H1 (cell line): ENCODE measurements around the gene SLC25A24. TPM values are rescaled to one million over a fixed set of nuclear protein-coding genes. Genes with fewer than 3 reads are reported as not detected.

Experiments
- CTCF ChIA-PET: fragments of 300-600 bp; sonication (Branson Sonifier 250); formaldehyde crosslinking; loops from one replicate; lab custom pipeline; 2021; ENCODE audit not compliant: partially characterized antibody; lab: Charles Lee
- POLR2A ChIA-PET: fragments of 300-600 bp; sonication (Branson Sonifier 250); formaldehyde crosslinking; loops from one replicate; lab custom pipeline; 2021; ENCODE audit warnings: inconsistent platforms; ENCODE audit not compliant: partially characterized antibody; lab: Charles Lee
- DNase-seq, 2 experiments: peaks; one replicate each; pipeline versions ENCODE4 v3.0.0 to v3.0.0-alpha.2; 2010 to 2022; ENCODE audit warnings: low spot score in 2 of 2, low read depth in 1 of 2, mixed read lengths in 1 of 2
- FAIRE-seq: peaks from 2 replicates; lab custom pipeline; 2011; peaks lifted over from hg19 to GRCh38; lab: Jason Lieb, UNC
- H2AFZ ChIP-seq: 2 replicates; pipeline ENCODE4 v1.8.1; 2012; ENCODE audit warnings: low read length, inconsistent platforms
- H2AK5ac ChIP-seq: 2 replicates; pipeline ENCODE4 v1.6.1; 2013; ENCODE audit warnings: low read depth, low read length
- H2BK120ac ChIP-seq: replicated peaks from 2 replicates; pipeline ENCODE3; 2013; ENCODE audit warnings: low read depth, low read length, inconsistent platforms
- H2BK12ac ChIP-seq: 2 replicates; pipeline ENCODE4 v1.6.1; 2013; ENCODE audit warnings: low read depth, low read length
- H2BK15ac ChIP-seq: 2 replicates; pipeline ENCODE4 v1.6.1; 2013; ENCODE audit warnings: low read length
- H2BK20ac ChIP-seq: 2 replicates; pipeline ENCODE4 v1.6.1; 2013; ENCODE audit warnings: low read length
- H2BK5ac ChIP-seq: 2 replicates; pipeline ENCODE4 v1.6.1; 2013; ENCODE audit warnings: low read depth, low read length
- H3K14ac ChIP-seq: 2 replicates; pipeline ENCODE4 v1.6.1; 2013; ENCODE audit warnings: inconsistent platforms; ENCODE audit not compliant: insufficient read length
- H3K18ac ChIP-seq: 2 replicates; pipeline ENCODE4 v1.6.1; 2013; ENCODE audit warnings: low read length; ENCODE audit errors: extremely low read depth
- H3K23ac ChIP-seq: 2 replicates; pipeline ENCODE4 v1.6.1; 2013; ENCODE audit warnings: inconsistent platforms; ENCODE audit not compliant: insufficient read length
- H3K23me2 ChIP-seq: 2 replicates; pipeline ENCODE4 v1.6.1; 2013; ENCODE audit warnings: low read depth, low read length
- H3K27ac ChIP-seq: 2 replicates; pipeline ENCODE4 v1.6.1; 2011; ENCODE audit warnings: low read depth, low read length, inconsistent platforms
- H3K27me3 ChIP-seq, 4 experiments: replicated peaks in 1 of 4; 1 replicate in 1 of 4; 2 replicates in 3 of 4; pipeline versions ENCODE4 v1.6.1 to v1.8.1; 2011 to 2013; ENCODE audit warnings: low read length in 3 of 4, mild to moderate bottlenecking in 3 of 4, inconsistent platforms in 2 of 4, mixed read lengths in 2 of 4, moderate library complexity in 1 of 4; ENCODE audit not compliant: control insufficient read depth in 3 of 4, insufficient read depth in 3 of 4; ENCODE audit errors: extremely low read depth in 1 of 4
- H3K36me3 ChIP-seq, 4 experiments: 2 replicates each; pipeline versions ENCODE4 v1.6.1 to v1.8.1; 2011 to 2013; ENCODE audit warnings: mild to moderate bottlenecking in 4 of 4, low read length in 3 of 4, moderate library complexity in 2 of 4, control low read depth in 1 of 4, inconsistent platforms in 1 of 4; ENCODE audit not compliant: insufficient read depth in 4 of 4, control insufficient read depth in 2 of 4
- H3K4ac ChIP-seq: replicated peaks from 2 replicates; pipeline ENCODE3; 2013; ENCODE audit warnings: low read length, low read depth, mixed read lengths, inconsistent platforms; ENCODE audit not compliant: insufficient read length
- H3K4me1 ChIP-seq, 4 experiments: replicated peaks in 1 of 4; 1 replicate in 1 of 4; 2 replicates in 3 of 4; pipeline versions ENCODE4 v1.6.1 to v1.8.1; 2011 to 2013; ENCODE audit warnings: low read length in 3 of 4, inconsistent platforms in 2 of 4, mixed read lengths in 1 of 4; ENCODE audit not compliant: insufficient read depth in 4 of 4, control insufficient read depth in 3 of 4
- H3K4me2 ChIP-seq, 2 experiments: 2 replicates each; pipeline versions ENCODE4 v1.6.1 to v1.8.1; 2011 to 2013; ENCODE audit warnings: low read depth in 2 of 2, low read length in 2 of 2, control low read depth in 1 of 2, inconsistent platforms in 1 of 2, mild to moderate bottlenecking in 1 of 2; ENCODE audit not compliant: insufficient read depth in 1 of 2
- H3K4me3 ChIP-seq, 4 experiments: fragments of 200-600, 300-600 bp in 1 of 4; sonication (generic), shearing (Covaris generic), sonication (Bioruptor Twin) in 1 of 4; 2 replicates each; pipeline versions ENCODE4 v1.5.1 to v1.8.1; 2011 to 2016; ENCODE audit warnings: low read length in 4 of 4, low read depth in 3 of 4, control low read depth in 2 of 4, inconsistent platforms in 2 of 4, mild to moderate bottlenecking in 2 of 4, mixed read lengths in 1 of 4, moderate library complexity in 1 of 4; ENCODE audit not compliant: insufficient read depth in 2 of 4; ENCODE audit errors: extremely low read depth in 1 of 4
- H3K56ac ChIP-seq: replicated peaks from 2 replicates; pipeline ENCODE3; 2013; ENCODE audit warnings: low read depth, mild to moderate bottlenecking, mixed read lengths, low read length, inconsistent platforms; ENCODE audit not compliant: insufficient read length
- H3K79me1 ChIP-seq: 2 replicates; pipeline ENCODE4 v1.6.1; 2013; ENCODE audit warnings: low read depth, low read length, control low read depth
- H3K79me2 ChIP-seq, 2 experiments: 2 replicates each; pipeline versions ENCODE4 v1.6.1 to v1.8.1; 2012 to 2013; ENCODE audit warnings: low read length in 2 of 2, mild to moderate bottlenecking in 2 of 2, inconsistent platforms in 1 of 2; ENCODE audit not compliant: insufficient read depth in 2 of 2, control insufficient read depth in 1 of 2
- H3K9ac ChIP-seq, 4 experiments: replicated peaks in 1 of 4; 1 replicate in 1 of 4; 2 replicates in 3 of 4; pipeline versions ENCODE4 v1.6.1 to v1.8.1; 2011 to 2013; ENCODE audit warnings: low read depth in 3 of 4, low read length in 3 of 4, control low read depth in 2 of 4, mild to moderate bottlenecking in 2 of 4, moderate library complexity in 2 of 4, inconsistent platforms in 1 of 4; ENCODE audit errors: extremely low read depth in 1 of 4
- H3K9me3 ChIP-seq, 2 experiments: 2 replicates each; pipeline versions ENCODE4 v1.6.1 to v1.8.1; 2012 to 2013; ENCODE audit warnings: mild to moderate bottlenecking in 2 of 2, moderate library complexity in 2 of 2, control low read depth in 1 of 2, inconsistent platforms in 1 of 2, low read depth in 1 of 2, low read length in 1 of 2, mixed read lengths in 1 of 2; ENCODE audit not compliant: insufficient read depth in 2 of 2
- H4K20me1 ChIP-seq, 2 experiments: replicated peaks in 1 of 2; 2 replicates each; pipeline versions ENCODE3 to v1.8.1; 2011 to 2013; ENCODE audit warnings: inconsistent platforms in 2 of 2, low read length in 2 of 2, mild to moderate bottlenecking in 1 of 2; ENCODE audit not compliant: insufficient read depth in 2 of 2, control insufficient read depth in 1 of 2
- H4K5ac ChIP-seq: 2 replicates; pipeline ENCODE4 v1.6.1; 2013; ENCODE audit warnings: low read length, low read depth, mixed read lengths, inconsistent platforms; ENCODE audit not compliant: insufficient read length
- H4K8ac ChIP-seq: 2 replicates; pipeline ENCODE4 v1.8.0; 2013; ENCODE audit warnings: mild to moderate bottlenecking, moderate library complexity, low read length, inconsistent platforms; ENCODE audit not compliant: insufficient read depth; ENCODE audit errors: extremely low read depth
- H4K91ac ChIP-seq: replicated peaks from 2 replicates; pipeline ENCODE3; 2013; ENCODE audit warnings: low read length, mixed read lengths, inconsistent platforms; ENCODE audit not compliant: insufficient read length
- BCL11A ChIP-seq, 2 experiments: IDR thresholded peaks; one replicate each; pipeline ENCODE4 v1.6.1; 2011; ENCODE audit warnings: low read depth in 2 of 2, low read length in 2 of 2, mild to moderate bottlenecking in 2 of 2
- E2F6 ChIP-seq: IDR thresholded peaks from 2 replicates; pipeline ENCODE4 v1.6.1; 2012; ENCODE audit warnings: inconsistent platforms
- GABPA ChIP-seq: IDR thresholded peaks from 2 replicates; pipeline ENCODE4 v1.6.1; 2011; ENCODE audit warnings: mild to moderate bottlenecking, low read length, moderate library complexity, borderline replicate concordance; ENCODE audit not compliant: insufficient read depth
- GTF2F1 ChIP-seq: IDR thresholded peaks from 2 replicates; pipeline ENCODE4 v1.6.1; 2012; ENCODE audit warnings: low read depth, low read length, improper control_type of control experiment, borderline replicate concordance
- HDAC6 ChIP-seq: IDR thresholded peaks from one replicate; pipeline ENCODE4 v1.7.1; 2012; ENCODE audit warnings: low read depth, mild to moderate bottlenecking, inconsistent platforms, low read length, moderate library complexity
- JUND ChIP-seq: IDR thresholded peaks from 2 replicates; pipeline ENCODE4 v1.6.1; 2011; ENCODE audit warnings: mild to moderate bottlenecking, improper control_type of control experiment, low read length
- MAFK ChIP-seq: IDR thresholded peaks from 2 replicates; pipeline ENCODE4 v1.6.1; 2012; ENCODE audit warnings: low read depth, mild to moderate bottlenecking, improper control_type of control experiment, low read length
- PHF8 ChIP-seq: fragments of 200-600 bp; sonication (generic); conservative IDR thresholded peaks from 2 replicates; pipeline ENCODE4 v1.7.1; 2012; ENCODE audit warnings: low read depth, mild to moderate bottlenecking, inconsistent platforms, low read length, moderate library complexity
- RXRA ChIP-seq: IDR thresholded peaks from 2 replicates; pipeline ENCODE4 v1.6.1; 2011; ENCODE audit warnings: low read depth, mild to moderate bottlenecking, low read length, moderate library complexity; ENCODE audit not compliant: insufficient read depth
- SIRT6 ChIP-seq: IDR thresholded peaks from one replicate; pipeline ENCODE4 v1.7.1; 2012; ENCODE audit warnings: low read length, inconsistent platforms
- SUZ12 ChIP-seq: fragments of 200-600 bp; sonication (generic); IDR thresholded peaks from 2 replicates; pipeline ENCODE4 v1.6.1; 2012; ENCODE audit warnings: mild to moderate bottlenecking, inconsistent platforms, low read length, moderate library complexity, mixed read lengths
- TCF12 ChIP-seq: IDR thresholded peaks from 2 replicates; pipeline ENCODE4 v1.6.1; 2011; ENCODE audit warnings: low read depth, mild to moderate bottlenecking, low read length
- WGBS, 2 experiments: shearing (Covaris generic) in 1 of 2; methylation state at CpG; one replicate each; pipeline versions ENCODE4 v1.1.6 to v1.1.7; 2013 to 2015; ENCODE audit warnings: low lambda C conversion rate in 2 of 2, mixed read lengths in 2 of 2, inconsistent platforms in 1 of 2, low coverage in 1 of 2, missing lambda C conversion rate in 1 of 2; ENCODE audit not compliant: insufficient replicate concordance in 2 of 2, insufficient coverage in 1 of 2, insufficient read length in 1 of 2; ENCODE audit errors: extremely low coverage in 1 of 2, missing lambda C conversion rate in 1 of 2; 5-methylcytosine and 5-hydroxymethylcytosine counted together
- polyA plus RNA-seq, 7 experiments: library from polyadenylated mRNA; depleted of rRNA in 3 of 7; stranded (reverse) in 5 of 7; unstranded in 2 of 7; fragments of >200 nt in 5 of 7; fragments of 200-250 nt in 2 of 7; gene quantifications; 1 replicate in 5 of 7; 2 replicates in 1 of 7; 4 replicates in 1 of 7; pipeline versions ENCODE4 v1.2.1 to v1.2.3, GENCODE V29; 2011 to 2013; ENCODE audit warnings: missing spikeins in 2 of 7, mixed read lengths in 2 of 7
- total RNA-seq: library from RNA; stranded (reverse); fragmentation: NEBNext Ultra II Directional; extraction: Animal tissue kit (Norgen Biotek cat#: 25700); gene quantifications from 2 replicates; pipeline ENCODE4 v1.2.1, GENCODE V29; 2021

The SLC25A24 gene
- total and polyA plus RNA-seq, 2 of the 8 experiments (the other 6 are each of a cell fraction or from before 2014, with no cell fraction given): 13.6 to 40.6 TPM

- Histone ChIP-seq H2BK15ac (no peak overlapping the region), H3K27me3 (no peaks in the 10 kb centered on the region), H2BK12ac (no peak overlapping the region), H2BK20ac (no peak overlapping the region), H3K27ac (no peak overlapping the region), H3K4me1 (no peaks in the 10 kb centered on the region), H3K9ac (no peak overlapping the region), H3K36me3 (peaks cover 0 to 20% (median 9%) of the 10 kb centered on the region in 4 experiments; a peak in 5 of 8 replicates), H3K9me3 (no peaks in the 10 kb centered on the region), H2AFZ (no peak overlapping the region), H4K8ac (no peak overlapping the region), H3K4me2 (no peak overlapping the region), H4K5ac (no peak overlapping the region), H3K4me3 (no peak overlapping the region), H3K18ac (no peak overlapping the region), H4K91ac (no peak overlapping the region), H3K23me2 (no peaks in the 10 kb centered on the region), H3K23ac (no peak overlapping the region), H4K20me1 (peaks cover 0 to 1% of the 10 kb centered on the region in 2 experiments), H3K79me2 (no peaks in the 10 kb centered on the region), H3K4ac (no peak overlapping the region), H3K79me1 (no peaks in the 10 kb centered on the region), H2BK5ac (no peak overlapping the region), H3K56ac (no peak overlapping the region), H3K14ac (no peak overlapping the region), H2BK120ac (no peak overlapping the region), H2AK5ac (no peak overlapping the region)
- WGBS, 2 experiments: 93 to 100% methylated on average over 2 to 6 of the region's 6 CpGs
- FAIRE-seq: no peak
- no peak for DNase-seq
- POLR2A ChIA-PET: no interaction called here
- CTCF ChIA-PET: no interaction called here
- no peak for TF ChIP-seq GTF2F1
- TF ChIP-seq SIRT6: no peak
- TF ChIP-seq SUZ12: no peak
- no peak for TF ChIP-seq HDAC6
- TF ChIP-seq PHF8: no peak
- no peak for TF ChIP-seq GABPA
- TF ChIP-seq MAFK: no peak
- no peak for TF ChIP-seq E2F6
- no peak for TF ChIP-seq TCF12
- no peak for TF ChIP-seq RXRA
- no peak for TF ChIP-seq JUND
- no peak for TF ChIP-seq BCL11A (IDR thresholded peaks at IDR 0.05; ENCODE audit: low read depth in 2 of 2, low read length in 2 of 2)
These were observed 57.3 kb downstream of the SLC25A24 start for GRCh38 chr1:108142773-108143394.
